HUDEP-2 (cell line): ENCODE measurements around the gene MIXL1.
A peak's percentile ranks its signal among the peaks of the same experiment; 100 is the strongest.
"Not testable (repeated sequence)": the region's sequence is repeated elsewhere in the genome, so short reads cannot be mapped to it uniquely, and the experiment has no call there.

Experiments
- DNase-seq, 76 experiments: peaks; one replicate each; lab custom pipeline; 2025; ENCODE audit not compliant: unreplicated experiment in 76 of 76; lab: John Stamatoyannopoulos, UW

Gene MIXL1

GRCh38 chr1:226223157-226223785 is at the start of gene MIXL1:
Gene MIXL1, plus strand, starts transcription at chr1:226223664. Its CDS starts 18 bp downstream, at chr1:226223682.
- DNase-seq = no peak

GRCh38 chr1:226176870-226177269 is 46.6 kb upstream of the MIXL1 start:
- DNase-seq = no peak

GRCh38 chr1:226181996-226182714 is 41.3 kb upstream of the MIXL1 start:
- DNase-seq = peak in 56 of 76 experiments; percentile 1 to 69 (median 30)

- peak in 3 of 76 experiments; percentile 6 to 24 (median 7) for DNase-seq
Measured at GRCh38 chr1:226185141-226186036, 38.1 kb upstream of the MIXL1 start.

- peak in 73 of 76 experiments; percentile 10 to 79 (median 64) for DNase-seq
Measured at GRCh38 chr1:226186124-226187018, 37.1 kb upstream of the MIXL1 start, which contains the start of gene ACBD3. Gene ACBD3, minus strand, starts transcription at chr1:226186741. Its CDS starts 66 bp downstream, at chr1:226186675.

GRCh38 chr1:226187019-226187322 is 36.5 kb upstream of the MIXL1 start:
- DNase-seq = no peak

- DNase-seq = no peak
Measured at GRCh38 chr1:226187380-226187779, 36.1 kb upstream of the MIXL1 start.

GRCh38 chr1:226195144-226195543 is 28.3 kb upstream of the MIXL1 start:
- DNase-seq = no peak

- no peak for DNase-seq
Measured at GRCh38 chr1:226199971-226200370, 23.5 kb upstream of the MIXL1 start.

GRCh38 chr1:226201029-226201593 is 22.4 kb upstream of the MIXL1 start:
- DNase-seq = peak in 9 of 76 experiments; percentile 4 to 37 (median 9)

GRCh38 chr1:226202246-226202645 is 21.2 kb upstream of the MIXL1 start:
- DNase-seq = no peak

GRCh38 chr1:226202666-226203065 is 20.8 kb upstream of the MIXL1 start:
- not testable (repeated sequence) for DNase-seq

GRCh38 chr1:226203240-226203639 is 20.2 kb upstream of the MIXL1 start:
- DNase-seq = no peak

- no peak for DNase-seq
Measured at GRCh38 chr1:226203655-226204054, 19.8 kb upstream of the MIXL1 start.

- DNase-seq = no peak
Measured at GRCh38 chr1:226204198-226204597, 19.3 kb upstream of the MIXL1 start.

- DNase-seq = no peak
Measured at GRCh38 chr1:226207048-226207447, 16.4 kb upstream of the MIXL1 start.

- DNase-seq = no peak
Measured at GRCh38 chr1:226209307-226210059, 14.0 kb upstream of the MIXL1 start.

GRCh38 chr1:226210571-226211176 is 12.8 kb upstream of the MIXL1 start:
- DNase-seq = no peak
